GM10266 (cell line): Measurements from ENCODE around the gene PTGES3.
A peak's percentile ranks its signal among the peaks of the same experiment; 100 is the strongest.
"Not testable (repeated sequence)": the region's sequence is repeated elsewhere in the genome, so short reads cannot be mapped to it uniquely, and the experiment has no call there.

Experiments
- DNase-seq: peaks from one replicate; pipeline ENCODE4 v3.0.0; 2012; ENCODE audit errors: extremely low spot score
- TF ChIP-seq, protein P1 (sequence below): IDR thresholded peaks from 2 replicates; pipeline ENCODE4 v1.5.1; 2012; ENCODE audit warnings: mild to moderate bottlenecking, low read depth; ENCODE audit not compliant: control insufficient read depth, insufficient read depth; ENCODE audit errors: missing control alignments

PTGES3 gene

DNA sequence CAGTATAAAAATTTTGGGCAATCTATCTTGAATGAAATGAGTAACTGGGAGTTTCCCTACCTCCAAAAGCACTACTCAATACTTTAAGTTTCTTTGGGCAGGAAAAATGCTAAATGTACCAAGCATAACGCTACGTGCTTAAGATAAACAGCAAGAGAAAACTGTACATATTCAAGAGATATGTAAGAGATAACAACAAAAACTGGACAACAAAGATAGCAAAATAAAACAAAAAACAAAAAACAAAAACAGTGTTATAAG is 20.0 kb downstream of the PTGES3 start:
- TF ChIP-seq, protein P1, sequence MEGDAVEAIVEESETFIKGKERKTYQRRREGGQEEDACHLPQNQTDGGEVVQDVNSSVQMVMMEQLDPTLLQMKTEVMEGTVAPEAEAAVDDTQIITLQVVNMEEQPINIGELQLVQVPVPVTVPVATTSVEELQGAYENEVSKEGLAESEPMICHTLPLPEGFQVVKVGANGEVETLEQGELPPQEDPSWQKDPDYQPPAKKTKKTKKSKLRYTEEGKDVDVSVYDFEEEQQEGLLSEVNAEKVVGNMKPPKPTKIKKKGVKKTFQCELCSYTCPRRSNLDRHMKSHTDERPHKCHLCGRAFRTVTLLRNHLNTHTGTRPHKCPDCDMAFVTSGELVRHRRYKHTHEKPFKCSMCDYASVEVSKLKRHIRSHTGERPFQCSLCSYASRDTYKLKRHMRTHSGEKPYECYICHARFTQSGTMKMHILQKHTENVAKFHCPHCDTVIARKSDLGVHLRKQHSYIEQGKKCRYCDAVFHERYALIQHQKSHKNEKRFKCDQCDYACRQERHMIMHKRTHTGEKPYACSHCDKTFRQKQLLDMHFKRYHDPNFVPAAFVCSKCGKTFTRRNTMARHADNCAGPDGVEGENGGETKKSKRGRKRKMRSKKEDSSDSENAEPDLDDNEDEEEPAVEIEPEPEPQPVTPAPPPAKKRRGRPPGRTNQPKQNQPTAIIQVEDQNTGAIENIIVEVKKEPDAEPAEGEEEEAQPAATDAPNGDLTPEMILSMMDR = no peak

DNA sequence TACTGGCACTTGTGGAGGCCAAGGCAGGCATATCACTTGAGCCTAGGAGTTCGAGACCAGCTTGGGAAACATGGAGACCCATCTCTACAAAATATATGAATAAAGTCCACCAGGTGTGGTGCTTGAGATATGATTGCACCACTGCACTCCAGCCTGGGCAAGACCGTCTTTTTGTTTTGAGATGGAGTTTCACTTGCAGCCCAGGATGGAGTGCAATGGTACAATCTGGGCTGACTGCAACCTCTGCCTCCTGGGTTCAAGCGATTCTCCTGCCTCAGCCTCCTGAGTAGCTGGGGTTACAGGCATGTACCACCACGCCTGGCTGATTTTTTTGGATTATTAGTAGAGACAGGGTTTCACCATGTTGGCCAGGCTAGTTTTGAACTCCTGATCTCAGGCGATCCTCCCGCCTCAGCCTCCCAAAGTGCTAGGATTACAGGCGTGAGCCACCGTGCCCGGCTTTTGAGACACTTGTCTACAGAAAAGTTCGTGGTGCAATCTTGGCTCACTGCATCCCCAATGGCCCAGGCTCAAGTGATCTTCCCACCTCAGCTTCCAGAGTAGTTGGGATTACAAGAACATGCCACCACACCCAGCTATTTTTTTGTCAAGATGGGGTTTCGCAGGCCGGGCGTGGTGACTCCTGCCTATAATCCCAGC is 26.0 kb downstream of the PTGES3 start:
- TF ChIP-seq, protein P1 = no peak
- no peak for DNase-seq

More for the DNA sequence above, 20.0 kb downstream of the PTGES3 start:
- DNase-seq = no peak

GRCh38 chr12:56661560-56661959 is 26.5 kb downstream of the PTGES3 start:
- DNase-seq = no peak
- TF ChIP-seq, protein P1 = no peak

DNA sequence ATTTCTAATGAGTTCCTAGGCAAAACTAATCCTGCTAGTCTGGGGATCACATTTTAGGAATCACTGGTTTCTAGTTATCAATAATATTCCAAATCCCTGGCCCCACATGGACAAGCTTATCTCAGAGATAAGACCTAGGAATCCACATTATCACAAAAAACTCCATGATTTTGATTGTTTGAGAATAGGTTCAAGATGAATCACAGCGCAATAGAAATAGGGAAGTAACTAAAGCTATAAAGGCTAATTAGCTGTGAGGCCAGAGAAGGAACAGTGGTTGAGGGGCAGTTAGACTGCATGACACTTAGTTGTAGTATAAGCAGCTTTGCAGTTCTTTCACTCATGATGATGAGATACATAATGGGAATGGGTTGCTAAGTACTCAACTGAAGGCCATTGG is 29.2 kb downstream of the PTGES3 start:
- TF ChIP-seq, protein P1 = no peak
- DNase-seq = peak; percentile 32

DNA sequence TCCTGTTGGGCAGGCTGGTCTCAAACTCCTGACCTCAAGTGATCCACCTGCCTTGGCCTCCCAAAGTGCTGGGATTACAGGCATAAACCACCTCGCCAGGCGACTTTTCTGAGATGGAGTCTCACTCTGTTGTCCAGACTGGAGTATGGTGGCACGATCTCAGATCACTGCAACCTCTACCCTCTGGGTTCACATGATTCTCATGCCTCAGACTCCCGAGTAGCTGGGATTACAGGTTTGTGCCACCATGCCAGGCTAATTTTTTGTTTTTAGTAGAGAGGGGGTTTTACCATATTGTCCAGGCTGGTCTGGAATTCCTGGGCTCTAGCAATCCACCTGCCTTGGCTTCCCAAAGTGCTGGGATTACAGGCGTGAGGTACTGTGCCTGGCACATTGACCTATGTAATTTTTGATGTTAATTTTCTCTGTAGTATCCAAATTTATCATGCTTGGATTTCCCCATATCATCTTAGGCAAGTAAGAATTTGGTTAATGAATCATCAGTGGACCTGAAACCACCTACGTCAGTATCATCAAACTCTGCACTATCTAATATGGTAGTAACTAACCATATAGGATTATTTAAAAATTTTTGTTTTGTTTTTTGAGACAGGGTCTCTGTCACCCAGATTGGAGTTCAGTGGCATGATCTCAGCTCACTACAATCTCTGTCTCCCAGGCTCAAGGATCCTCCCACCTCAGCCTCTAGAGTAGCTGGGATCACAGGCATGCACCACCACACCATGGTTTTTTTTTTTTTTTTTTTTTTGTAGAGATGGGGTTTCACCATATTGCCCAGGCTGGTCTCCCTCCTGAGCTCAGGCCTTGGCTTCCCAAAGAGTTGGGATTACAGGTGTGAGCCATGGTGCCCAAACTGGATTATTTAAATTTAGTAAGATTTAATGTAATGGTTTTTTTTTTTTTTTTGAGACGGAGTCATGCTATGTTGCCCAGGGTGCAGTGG is 30.4 kb downstream of the PTGES3 start:
- peak; percentile 55 for DNase-seq
- TF ChIP-seq, protein P1 = no peak

- not testable (repeated sequence) for DNase-seq
Observed at GRCh38 chr12:56653781-56654180, 34.3 kb downstream of the PTGES3 start.

GRCh38 chr12:56648023-56648422 is 40.1 kb downstream of the PTGES3 start:
- not testable (repeated sequence) for DNase-seq

DNA sequence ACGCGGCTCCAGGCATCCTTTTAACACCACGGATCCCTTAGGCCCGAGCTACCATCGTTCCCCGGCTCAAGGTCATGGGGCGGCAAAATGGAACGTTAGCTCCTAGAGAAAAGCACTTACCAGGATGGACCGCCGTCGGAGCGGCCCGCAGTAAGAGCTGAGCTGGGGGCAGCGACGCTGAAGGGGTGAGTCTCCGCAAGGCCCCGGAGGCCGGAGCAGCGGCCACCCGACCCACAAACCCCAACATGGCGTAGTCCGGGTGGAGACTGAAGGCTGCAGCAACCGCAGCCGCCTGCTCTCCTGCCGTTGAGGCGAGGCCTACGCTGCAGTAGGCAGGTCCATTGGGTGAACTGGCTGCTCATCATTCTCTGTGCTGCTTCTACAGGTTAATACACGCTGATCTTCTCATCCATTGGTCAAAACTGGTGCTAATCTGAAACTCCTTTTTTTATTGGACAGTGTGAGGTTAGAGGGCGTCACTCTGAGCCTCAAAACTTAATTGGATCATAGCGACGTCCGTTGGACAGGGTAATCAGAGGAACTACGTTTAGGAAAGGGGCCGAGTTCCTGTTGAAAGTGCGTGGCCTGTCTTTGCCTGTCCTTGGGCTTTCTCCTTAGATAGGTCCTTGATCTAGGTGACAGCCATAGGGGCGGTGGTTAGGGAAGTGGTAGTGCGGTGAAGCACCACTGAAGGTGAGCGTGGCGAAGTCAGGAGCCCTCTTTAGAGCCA is 42.2 kb downstream of the PTGES3 start, which contains the start of gene ATP5F1B:
ATP5F1B (minus strand) TSS at position 268 of the 730 bp plus-strand sequence; CDS start at position 247, 21 bp downstream.
- TF ChIP-seq, protein P1 = no peak
- peak; percentile 96 for DNase-seq
